GM12878 (cell line): Measurements from ENCODE around the gene MYO1C. TPM values are rescaled to one million over a fixed set of nuclear protein-coding genes. Genes with fewer than 3 reads are reported as not detected.
"Not testable (repeated sequence)": the region's sequence is repeated elsewhere in the genome, so short reads cannot be mapped to it uniquely, and the experiment has no call there.

Experiments
- ATAC-seq: fragments of 200-7000 bp; cut with Tn5 transposase; 3 replicates; pipeline ENCODE4 v1.9.1; 2020; ENCODE audit warnings: mild to moderate bottlenecking, moderate library complexity
- BruUV-seq: library from RNA; stranded (reverse); fragments of 400-500 nt; replicated peaks from 2 replicates; lab custom pipeline; 2021; lab: Mats Ljungman, UMichigan
- CTCF ChIA-PET: fragments of 300-600 bp; sonication (Branson Sonifier 250); formaldehyde crosslinking; extraction: SDS; loops from one replicate; lab custom pipeline; 2021; ENCODE audit warnings: inconsistent platforms; lab: Yijun Ruan, JAX
- POLR2A ChIA-PET: fragments of 350-600 bp; formaldehyde crosslinking; extraction: SDS; loops from one replicate; lab custom pipeline; 2021; ENCODE audit warnings: inconsistent platforms; lab: Charles Lee
- RAD21 ChIA-PET: fragments of 300-600 bp; sonication (Branson Sonifier 250); formaldehyde crosslinking; loops from one replicate; lab custom pipeline; 2023; ENCODE audit warnings: antibody characterized with exemption; ENCODE audit not compliant: unreplicated experiment; lab: Charles Lee
- SMC1A ChIA-PET: fragments of 300-600 bp; sonication (Branson Sonifier 250); formaldehyde crosslinking; loops from one replicate; lab custom pipeline; 2023; ENCODE audit not compliant: unreplicated experiment, uncharacterized antibody; lab: Charles Lee
- DNase-seq: peaks from one replicate; pipeline ENCODE4 v3.0.0-alpha.2; 2011; ENCODE audit warnings: low read depth, low spot score
- FAIRE-seq: peaks from 3 replicates; lab custom pipeline; 2011; peaks lifted over from hg19 to GRCh38; lab: Jason Lieb, UNC
- H2AFZ ChIP-seq: 2 replicates; pipeline ENCODE4 v1.6.0; 2011; ENCODE audit warnings: low read depth, low read length, control low read depth; ENCODE audit not compliant: control insufficient read depth
- H3K27ac ChIP-seq: 2 replicates; pipeline ENCODE4 v1.5.1; 2011; ENCODE audit warnings: control low read depth; ENCODE audit not compliant: control insufficient read depth, insufficient read depth
- H3K27me3 ChIP-seq, 2 experiments: replicated peaks in 1 of 2; 2 replicates each; pipeline versions ENCODE4 v1.6.0 to v1.6.1; 2011; ENCODE audit warnings: low read length in 1 of 2; ENCODE audit not compliant: control insufficient read depth in 2 of 2, insufficient read depth in 2 of 2
- H3K36me3 ChIP-seq, 2 experiments: 2 replicates each; pipeline ENCODE4 v1.5.1; 2011; ENCODE audit warnings: low read length in 1 of 2; ENCODE audit not compliant: control insufficient read depth in 2 of 2, insufficient read depth in 2 of 2
- H3K4me1 ChIP-seq: 2 replicates; pipeline ENCODE4 v1.6.1; 2011; ENCODE audit warnings: mild to moderate bottlenecking, low read length, moderate library complexity, mixed read lengths; ENCODE audit not compliant: control insufficient read depth, insufficient read depth
- H3K4me2 ChIP-seq: 2 replicates; pipeline ENCODE4 v1.6.0; 2011; ENCODE audit warnings: control low read depth; ENCODE audit not compliant: control insufficient read depth, insufficient read depth
- H3K4me3 ChIP-seq: fragments of 200-600 bp; sonication (generic); 2 replicates; pipeline ENCODE4 v1.5.1; 2016
- H3K79me2 ChIP-seq: 2 replicates; pipeline ENCODE4 v1.6.0; 2011; ENCODE audit warnings: low read length; ENCODE audit not compliant: control insufficient read depth, insufficient read depth
- H3K9ac ChIP-seq: 2 replicates; pipeline ENCODE4 v1.8.0; 2011; ENCODE audit warnings: low read length, control low read depth, mixed read lengths; ENCODE audit not compliant: control insufficient read depth, insufficient read depth
- H3K9me3 ChIP-seq: replicated peaks from 3 replicates; pipeline ENCODE4 v1.5.1; 2011; ENCODE audit warnings: mild to moderate bottlenecking, low read length; ENCODE audit not compliant: control insufficient read depth, insufficient read depth
- H4K20me1 ChIP-seq: 2 replicates; pipeline ENCODE4 v1.6.0; 2011; ENCODE audit not compliant: control insufficient read depth, insufficient read depth
- CBFB ChIP-seq: IDR thresholded peaks from 2 replicates; pipeline ENCODE4 v1.6.1; 2016; ENCODE audit warnings: antibody characterized with exemption, low read depth
- CHD1 ChIP-seq: IDR thresholded peaks from 2 replicates; pipeline ENCODE4 v1.6.1; 2012; ENCODE audit warnings: low read depth, low read length, improper control_type of control experiment
- CHD4 ChIP-seq: fragments of 200-600 bp; sonication (generic); IDR thresholded peaks from 2 replicates; pipeline ENCODE4 v1.6.1; 2016; ENCODE audit warnings: mild to moderate bottlenecking
- CREB1 ChIP-seq: IDR thresholded peaks from 2 replicates; pipeline ENCODE4 v1.6.1; 2012; ENCODE audit warnings: low read depth, mild to moderate bottlenecking, inconsistent platforms
- IRF4 ChIP-seq: IDR thresholded peaks from 2 replicates; pipeline ENCODE4 v1.6.1; 2011; ENCODE audit warnings: low read depth, low read length
- RAD51 ChIP-seq: fragments of 450-650 bp; IDR thresholded peaks from 2 replicates; pipeline ENCODE4 v1.6.1; 2016; ENCODE audit warnings: moderate library complexity, mild to moderate bottlenecking, inconsistent platforms
- STAT3 ChIP-seq: IDR thresholded peaks from 2 replicates; pipeline ENCODE4 v1.6.1; 2011; ENCODE audit warnings: low read depth, low read length, improper control_type of control experiment
- SUZ12 ChIP-seq: fragments of 200-600 bp; sonication (generic); IDR thresholded peaks from one replicate; pipeline ENCODE4 v1.6.1; 2018; ENCODE audit warnings: antibody characterized with exemption, mild to moderate bottlenecking; ENCODE audit not compliant: unreplicated experiment
- TBL1XR1 ChIP-seq: IDR thresholded peaks from 2 replicates; pipeline ENCODE4 v1.6.1; 2012; ENCODE audit warnings: low read depth, low read length, improper control_type of control experiment
- ZNF274 ChIP-seq: IDR thresholded peaks from one replicate; pipeline ENCODE4 v1.8.0; 2011; ENCODE audit not compliant: insufficient read length, insufficient read depth
- WGBS: methylation state at CpG from one replicate; pipeline ENCODE4 v1.1.6; 2016; ENCODE audit warnings: low lambda C conversion rate; ENCODE audit not compliant: insufficient replicate concordance, insufficient coverage; ENCODE audit errors: missing lambda C conversion rate; 5-methylcytosine and 5-hydroxymethylcytosine counted together
- in situ Hi-C: fragments of 300-500 bp; cut with MboI; formaldehyde crosslinking; loops from 9 replicates; pipeline ENCODE4 v1.14.3; 2018; ENCODE audit warnings: mixed read lengths
- intact Hi-C: fragments of 100-400 bp; cut with micrococcal nuclease; formaldehyde crosslinking; loops from one replicate; pipeline ENCODE4 v1.14.2; 2022; ENCODE audit not compliant: unreplicated experiment
- polyA plus RNA-seq, 11 experiments: library from polyadenylated mRNA; depleted of rRNA in 4 of 11; unstranded in 6 of 11; stranded (reverse) in 5 of 11; fragments of >200 nt; fragmentation: Nextera tagmentation in 4 of 11; fragmentation: Illumina TruSeq in 1 of 11; extraction: Ambion mirVana in 4 of 11; extraction: Trizol in 1 of 11; gene quantifications; 1 replicate in 1 of 11; 2 replicates in 10 of 11; pipeline versions ENCODE4 v1.2.1 to v1.2.3, GENCODE V29; 2011 to 2016; ENCODE audit warnings: inconsistent platforms in 2 of 11, missing spikeins in 2 of 11, low read depth in 1 of 11
- total RNA-seq, 4 experiments: library from RNA; depleted of rRNA in 3 of 4; stranded (reverse); fragments of >200 nt in 3 of 4; fragmentation: Illumina TruSeq in 1 of 4; extraction: Trizol in 1 of 4; gene quantifications; 2 replicates each; pipeline versions ENCODE4 v1.2.1 to v1.2.3, GENCODE V29; 2013 to 2021
- TF ChIP-seq, protein P1 (sequence below): IDR thresholded peaks from 2 replicates; pipeline ENCODE4 v1.6.1; 2012; ENCODE audit warnings: low read depth, low read length, improper control_type of control experiment
- TF ChIP-seq, protein P2 (sequence below): fragments of 450-650 bp; IDR thresholded peaks from 2 replicates; pipeline ENCODE4 v1.6.1; 2017; ENCODE audit warnings: borderline replicate concordance

MYO1C gene
- total and polyA plus RNA-seq, 10 of the 15 experiments (the other 5 are each of a cell fraction or from before 2014, with no cell fraction given): 1.2 to 92.0 (median 36.6) TPM

DNA sequence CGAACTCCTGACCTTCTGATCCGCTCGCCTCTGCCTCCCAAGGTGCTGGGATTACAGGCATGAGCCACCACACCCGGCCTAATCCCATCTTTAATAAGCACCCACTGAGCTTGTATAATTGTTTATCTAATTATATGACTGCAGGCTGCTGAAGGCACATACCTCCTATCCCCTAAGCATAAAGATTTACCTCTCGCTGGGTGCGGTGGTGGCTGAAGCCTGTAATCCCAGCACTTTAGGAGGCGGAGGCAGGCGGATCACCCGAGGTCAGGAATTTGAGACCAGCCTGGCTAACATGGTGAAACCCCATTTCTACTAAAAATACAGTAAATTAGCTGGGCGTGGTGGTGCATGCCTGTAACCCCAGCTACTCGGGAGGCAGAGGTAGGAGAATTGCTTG, 72.3 kb downstream of the MYO1C start:
- Histone ChIP-seq H2AFZ (no peak overlapping the region), H3K27me3 (no peaks in the 10 kb centered on the region), H3K9me3 (no peaks in the 10 kb centered on the region), H3K79me2 (no peaks in the 10 kb centered on the region), H3K9ac (no peak overlapping the region), H3K4me2 (no peak overlapping the region), H3K27ac (no peak overlapping the region), H4K20me1 (no peaks in the 10 kb centered on the region), H3K4me1 (no peaks in the 10 kb centered on the region), H3K36me3 (peaks cover 2 to 9% of the 10 kb centered on the region in 2 experiments; a peak in 3 of 4 replicates), H3K4me3 (no peak overlapping the region)
- RAD21 ChIA-PET: no interaction called here
- no peak for TF ChIP-seq TBL1XR1
- TF ChIP-seq CHD4: no peak
- TF ChIP-seq, protein P1, sequence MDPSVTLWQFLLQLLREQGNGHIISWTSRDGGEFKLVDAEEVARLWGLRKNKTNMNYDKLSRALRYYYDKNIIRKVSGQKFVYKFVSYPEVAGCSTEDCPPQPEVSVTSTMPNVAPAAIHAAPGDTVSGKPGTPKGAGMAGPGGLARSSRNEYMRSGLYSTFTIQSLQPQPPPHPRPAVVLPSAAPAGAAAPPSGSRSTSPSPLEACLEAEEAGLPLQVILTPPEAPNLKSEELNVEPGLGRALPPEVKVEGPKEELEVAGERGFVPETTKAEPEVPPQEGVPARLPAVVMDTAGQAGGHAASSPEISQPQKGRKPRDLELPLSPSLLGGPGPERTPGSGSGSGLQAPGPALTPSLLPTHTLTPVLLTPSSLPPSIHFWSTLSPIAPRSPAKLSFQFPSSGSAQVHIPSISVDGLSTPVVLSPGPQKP: no peak
- no peak for TF ChIP-seq SUZ12
- no peak for TF ChIP-seq IRF4
- TF ChIP-seq ZNF274: no peak
- no peak for TF ChIP-seq CREB1
- no peak for TF ChIP-seq RAD51
- TF ChIP-seq CBFB: no peak
- no peak for TF ChIP-seq STAT3
- TF ChIP-seq, protein P2, sequence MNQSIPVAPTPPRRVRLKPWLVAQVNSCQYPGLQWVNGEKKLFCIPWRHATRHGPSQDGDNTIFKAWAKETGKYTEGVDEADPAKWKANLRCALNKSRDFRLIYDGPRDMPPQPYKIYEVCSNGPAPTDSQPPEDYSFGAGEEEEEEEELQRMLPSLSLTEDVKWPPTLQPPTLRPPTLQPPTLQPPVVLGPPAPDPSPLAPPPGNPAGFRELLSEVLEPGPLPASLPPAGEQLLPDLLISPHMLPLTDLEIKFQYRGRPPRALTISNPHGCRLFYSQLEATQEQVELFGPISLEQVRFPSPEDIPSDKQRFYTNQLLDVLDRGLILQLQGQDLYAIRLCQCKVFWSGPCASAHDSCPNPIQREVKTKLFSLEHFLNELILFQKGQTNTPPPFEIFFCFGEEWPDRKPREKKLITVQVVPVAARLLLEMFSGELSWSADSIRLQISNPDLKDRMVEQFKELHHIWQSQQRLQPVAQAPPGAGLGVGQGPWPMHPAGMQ: no peak
- TF ChIP-seq CHD1: no peak
- no peak for FAIRE-seq
- POLR2A ChIA-PET: interaction anchor here (0.5 kb wide), 1 partner anchor 126 kb away, joined by 4 read pairs; no protein-coding TSS in a partner anchor
- BruUV-seq: no TSS peak
- ATAC-seq: no peak
- intact Hi-C loops (no loop called here), in situ Hi-C loops (no loop called here)
- WGBS: 98% methylated on average over 11 of the region's 11 CpGs
- CTCF ChIA-PET: no interaction called here
- DNase-seq: no peak
- SMC1A ChIA-PET: interaction anchor here (0.7 kb wide), 1 partner anchor 34 kb away, joined by 3 read pairs; no protein-coding TSS in a partner anchor

DNA sequence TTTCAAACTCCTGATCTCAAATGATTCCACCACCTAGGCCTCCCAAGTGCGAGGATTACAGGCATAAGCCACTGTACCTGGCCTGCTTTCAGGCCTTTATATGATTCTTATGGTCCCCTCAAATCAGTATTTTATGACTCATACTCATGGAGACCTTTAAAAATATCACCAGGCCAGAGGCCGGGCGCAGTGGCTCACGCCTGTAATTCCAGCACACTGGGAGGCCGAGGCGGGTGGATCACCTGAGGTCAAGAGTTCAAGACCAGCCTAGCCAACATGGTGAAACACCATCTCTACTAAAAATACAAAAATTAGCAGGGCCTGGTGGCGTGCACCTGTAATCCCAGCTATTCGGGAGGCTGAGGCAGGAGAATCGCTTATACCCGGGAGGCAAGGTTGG, 74.0 kb downstream of the MYO1C start:
- H4K20me1 ChIP-seq, H3K9ac ChIP-seq, SMC1A ChIA-PET, ATAC-seq, H3K4me1 ChIP-seq, intact Hi-C loops, H2AFZ ChIP-seq, H3K27me3 ChIP-seq, H3K79me2 ChIP-seq, H3K4me3 ChIP-seq, in situ Hi-C loops, FAIRE-seq, DNase-seq, BruUV-seq, H3K36me3 ChIP-seq, H3K4me2 ChIP-seq, H3K27ac ChIP-seq, H3K9me3 ChIP-seq, POLR2A ChIA-PET: not testable (repeated sequence)
- 100% methylated on average over 10 of the region's 10 CpGs for WGBS
- ChIA-PET RAD21 (interaction anchor here (0.6 kb wide), 1 partner anchor 56 kb away, joined by 3 read pairs; no protein-coding TSS in a partner anchor), CTCF (interaction anchor here (1.6 kb wide), 1 partner anchor 53 kb away, joined by 4 read pairs; no protein-coding TSS in a partner anchor)
